HG03520 (cell line): ENCODE data around the gene GALNT17.

Experiments used
- ATAC-seq: cut with Tn5 transposase; IDR thresholded peaks from one replicate; pipeline ENCODE4 v1.9.1; 2021; ENCODE audit warnings: mild to moderate bottlenecking, moderate library complexity; ENCODE audit not compliant: unreplicated experiment

The GALNT17 gene

GRCh38 chr7:71442492-71443190 is 310.7 kb downstream of the GALNT17 start:
- no peak for ATAC-seq

- ATAC-seq: no peak
Observed at GRCh38 chr7:71443191-71443530, 311.2 kb downstream of the GALNT17 start.

- no peak for ATAC-seq
Observed at GRCh38 chr7:71444130-71444529, 312.2 kb downstream of the GALNT17 start.

GRCh38 chr7:71453630-71454029 is 321.7 kb downstream of the GALNT17 start:
- ATAC-seq: no peak

GRCh38 chr7:71454981-71455380 is 323.0 kb downstream of the GALNT17 start:
- no peak for ATAC-seq

- ATAC-seq: no peak
Observed at GRCh38 chr7:71457021-71457420, 325.1 kb downstream of the GALNT17 start.

- ATAC-seq: no peak
Observed at GRCh38 chr7:71457846-71458590, 326.1 kb downstream of the GALNT17 start.

- no peak for ATAC-seq
Observed at GRCh38 chr7:71459132-71459531, 327.2 kb downstream of the GALNT17 start.

GRCh38 chr7:71461572-71461971 is 329.6 kb downstream of the GALNT17 start:
- ATAC-seq: no peak

- ATAC-seq: no peak
Observed at GRCh38 chr7:71465741-71466189, 333.8 kb downstream of the GALNT17 start.

- no peak for ATAC-seq
Observed at GRCh38 chr7:71466448-71467145, 334.7 kb downstream of the GALNT17 start.

- no peak for ATAC-seq
Observed at GRCh38 chr7:71470326-71470725, 338.4 kb downstream of the GALNT17 start.

- ATAC-seq: no peak
Observed at GRCh38 chr7:71470830-71471229, 338.9 kb downstream of the GALNT17 start.

GRCh38 chr7:71472962-71473361 is 341.0 kb downstream of the GALNT17 start:
- ATAC-seq: no peak

GRCh38 chr7:71473366-71473967 is 341.5 kb downstream of the GALNT17 start:
- no peak for ATAC-seq

GRCh38 chr7:71477441-71477840 is 345.5 kb downstream of the GALNT17 start:
- no peak for ATAC-seq

- no peak for ATAC-seq
Observed at GRCh38 chr7:71479231-71479630, 347.3 kb downstream of the GALNT17 start.

- ATAC-seq: no peak
Observed at GRCh38 chr7:71480791-71481190, 348.8 kb downstream of the GALNT17 start.

GRCh38 chr7:71482284-71482683 is 350.3 kb downstream of the GALNT17 start:
- no peak for ATAC-seq

GRCh38 chr7:71484380-71484779 is 352.4 kb downstream of the GALNT17 start:
- no peak for ATAC-seq

GRCh38 chr7:71485586-71485985 is 353.6 kb downstream of the GALNT17 start:
- ATAC-seq: no peak
